ENCODE results near the gene RTL5.

DNA sequence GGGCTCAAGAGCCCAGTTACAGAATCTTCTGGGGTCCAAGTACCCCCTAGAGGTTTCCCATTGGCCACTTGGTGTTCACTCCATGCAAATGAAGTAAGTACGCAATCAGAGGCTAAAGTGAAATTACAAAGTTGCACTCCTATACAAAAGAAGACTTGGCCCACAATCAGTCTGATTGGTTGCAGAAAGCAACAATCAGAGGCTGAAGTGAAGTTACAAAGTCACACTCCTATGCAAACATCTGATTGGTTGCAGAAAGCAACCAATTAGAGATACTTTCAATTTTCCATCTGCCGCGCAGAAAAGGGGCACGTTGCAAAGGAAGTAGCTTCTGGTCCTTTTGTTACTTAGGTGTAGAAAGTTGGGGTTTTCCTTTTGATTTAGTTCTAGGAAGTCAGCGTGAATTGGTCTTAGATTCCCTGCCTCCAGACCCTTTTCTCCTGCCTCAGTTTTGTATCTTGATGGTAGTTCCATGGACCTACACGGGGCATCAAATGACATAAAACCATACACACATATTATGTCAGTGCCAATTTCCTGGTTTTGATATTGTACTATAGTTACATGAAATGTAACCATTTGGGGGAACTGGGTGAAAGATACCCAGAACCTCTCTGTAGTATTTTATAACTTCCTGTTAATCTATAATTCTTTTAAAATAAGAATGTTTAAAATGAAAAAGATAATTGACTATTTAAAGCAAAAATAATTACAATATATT is 37.5 kb upstream of the RTL5 start:
- TF ChIP-seq, protein P1, sequence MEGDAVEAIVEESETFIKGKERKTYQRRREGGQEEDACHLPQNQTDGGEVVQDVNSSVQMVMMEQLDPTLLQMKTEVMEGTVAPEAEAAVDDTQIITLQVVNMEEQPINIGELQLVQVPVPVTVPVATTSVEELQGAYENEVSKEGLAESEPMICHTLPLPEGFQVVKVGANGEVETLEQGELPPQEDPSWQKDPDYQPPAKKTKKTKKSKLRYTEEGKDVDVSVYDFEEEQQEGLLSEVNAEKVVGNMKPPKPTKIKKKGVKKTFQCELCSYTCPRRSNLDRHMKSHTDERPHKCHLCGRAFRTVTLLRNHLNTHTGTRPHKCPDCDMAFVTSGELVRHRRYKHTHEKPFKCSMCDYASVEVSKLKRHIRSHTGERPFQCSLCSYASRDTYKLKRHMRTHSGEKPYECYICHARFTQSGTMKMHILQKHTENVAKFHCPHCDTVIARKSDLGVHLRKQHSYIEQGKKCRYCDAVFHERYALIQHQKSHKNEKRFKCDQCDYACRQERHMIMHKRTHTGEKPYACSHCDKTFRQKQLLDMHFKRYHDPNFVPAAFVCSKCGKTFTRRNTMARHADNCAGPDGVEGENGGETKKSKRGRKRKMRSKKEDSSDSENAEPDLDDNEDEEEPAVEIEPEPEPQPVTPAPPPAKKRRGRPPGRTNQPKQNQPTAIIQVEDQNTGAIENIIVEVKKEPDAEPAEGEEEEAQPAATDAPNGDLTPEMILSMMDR (IDR thresholded peaks at IDR 0.05; ENCODE audit: low read length), result no peak
- TF ChIP-seq EZH2 (IDR thresholded peaks at IDR 0.05; ENCODE audit: borderline replicate concordance, low read length), result no peak
